ENCODE results near the gene OPN5. TPM values are rescaled to one million over a fixed set of nuclear protein-coding genes. Genes with fewer than 3 reads are reported as not detected.

OPN5 gene
- polyA plus RNA-seq, 1 of the 3 experiments (the other 2 are of a cell fraction), result not detected

DNA sequence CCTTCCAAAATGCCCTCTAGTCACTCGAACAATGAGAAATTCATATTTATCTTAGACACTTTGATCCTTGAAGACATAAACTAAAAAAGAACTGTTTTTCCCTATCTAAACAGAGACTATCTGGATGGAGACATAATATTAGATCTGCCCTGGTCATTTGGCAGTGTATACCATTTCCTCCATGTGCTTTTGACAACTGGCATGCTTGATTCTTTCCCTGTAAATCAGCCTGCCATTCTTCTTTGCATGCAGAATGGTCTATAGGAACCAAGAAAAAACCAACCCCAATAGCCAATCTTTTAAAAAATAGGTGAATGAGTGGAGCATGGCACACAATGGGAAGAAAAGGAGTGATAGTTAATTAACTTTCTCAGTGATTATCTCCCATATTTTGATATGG is 93.8 kb downstream of the OPN5 start:
- Histone ChIP-seq H2AFZ (ENCODE audit: low read depth) (no peak overlapping the region), H3K9ac (no peak overlapping the region), H3F3A (replicated peaks; ENCODE audit: insufficient read depth) (no peaks in the 10 kb centered on the region), H3K4me1 (ENCODE audit: control insufficient read depth in 1 of 2, insufficient read depth in 2 of 2, low read depth in 1 of 2, low read length in 1 of 2) (no peaks in the 10 kb centered on the region), H3K4me2 (no peak overlapping the region), H3K36me3 (replicated peaks in 1 of 2; ENCODE audit: control insufficient read depth in 1 of 2, insufficient read depth in 2 of 2, low read length in 1 of 2) (no peaks in the 10 kb centered on the region), H3K79me2 (ENCODE audit: insufficient read depth) (no peaks in the 10 kb centered on the region), H3K9me2 (no peaks in the 10 kb centered on the region), H3K9me3 (no peaks in the 10 kb centered on the region), H3K27ac (ENCODE audit: low read depth in 2 of 2, low read length in 1 of 2) (no peak overlapping the region), H3K4me3 (ENCODE audit: low read depth in 2 of 2, low read length in 1 of 2) (no peak overlapping the region), H4K20me1 (ENCODE audit: insufficient read depth) (no peaks in the 10 kb centered on the region), H3K27me3 (ENCODE audit: insufficient read depth) (no peaks in the 10 kb centered on the region)
- DNase-seq, result no peak
- ChIA-PET POLR2A (no interaction called here), CTCF (no interaction called here)
- 10% methylated on average over 1 of the region's 1 CpG for WGBS (ENCODE audit: low lambda C conversion rate)
- TF ChIP-seq ZBTB33 (IDR thresholded peaks at IDR 0.05; ENCODE audit: borderline replicate concordance, low read depth) (no peak), SIN3A (IDR thresholded peaks at IDR 0.05; ENCODE audit: borderline replicate concordance, low read depth, low read length) (no peak), TCF12 (IDR thresholded peaks at IDR 0.05) (no peak), POLR2AphosphoS5 (IDR thresholded peaks at IDR 0.05; ENCODE audit: low read depth, low read length) (no peak), JUND (IDR thresholded peaks at IDR 0.05) (no peak), SMC3 (IDR thresholded peaks at IDR 0.05; ENCODE audit: low read depth, low read length) (no peak), EZH2phosphoT487 (IDR thresholded peaks at IDR 0.05; ENCODE audit: borderline replicate concordance, low read depth) (no peak), NRF1 (IDR thresholded peaks at IDR 0.05; ENCODE audit: low read depth, low read length) (no peak), RXRA (IDR thresholded peaks at IDR 0.05; ENCODE audit: borderline replicate concordance, low read depth) (no peak), RAD21 (IDR thresholded peaks at IDR 0.05; ENCODE audit: low read length) (no peak), GABPA (IDR thresholded peaks at IDR 0.05; ENCODE audit: low read depth) (no peak), CHD2 (IDR thresholded peaks at IDR 0.05; ENCODE audit: low read length, partially characterized antibody) (no peak)
- TF ChIP-seq, protein P1, sequence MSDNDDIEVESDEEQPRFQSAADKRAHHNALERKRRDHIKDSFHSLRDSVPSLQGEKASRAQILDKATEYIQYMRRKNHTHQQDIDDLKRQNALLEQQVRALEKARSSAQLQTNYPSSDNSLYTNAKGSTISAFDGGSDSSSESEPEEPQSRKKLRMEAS (IDR thresholded peaks at IDR 0.05; ENCODE audit: low read depth), result no peak
- TF ChIP-seq, protein P2, sequence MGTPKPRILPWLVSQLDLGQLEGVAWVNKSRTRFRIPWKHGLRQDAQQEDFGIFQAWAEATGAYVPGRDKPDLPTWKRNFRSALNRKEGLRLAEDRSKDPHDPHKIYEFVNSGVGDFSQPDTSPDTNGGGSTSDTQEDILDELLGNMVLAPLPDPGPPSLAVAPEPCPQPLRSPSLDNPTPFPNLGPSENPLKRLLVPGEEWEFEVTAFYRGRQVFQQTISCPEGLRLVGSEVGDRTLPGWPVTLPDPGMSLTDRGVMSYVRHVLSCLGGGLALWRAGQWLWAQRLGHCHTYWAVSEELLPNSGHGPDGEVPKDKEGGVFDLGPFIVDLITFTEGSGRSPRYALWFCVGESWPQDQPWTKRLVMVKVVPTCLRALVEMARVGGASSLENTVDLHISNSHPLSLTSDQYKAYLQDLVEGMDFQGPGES (IDR thresholded peaks at IDR 0.05; ENCODE audit: low read depth, low read length), result no peak

Small RNA genes lying within 50 kb of the gene (small RNA-seq; reads per million reads assigned to genes)
- gene RNU1-105P, result 0 to 0.11 (median 0) reads per million in 7 experiments

Other genes starting within 250 kb of the OPN5 start
- gene ADGRF4, start 83.5 kb upstream of the OPN5 start, polyA plus RNA-seq (2012; rRNA removed), result not detected in 2 replicates

All from SK-N-SH (cell line).